ENCODE data around the gene TRERF1. TPM values are rescaled to one million over a fixed set of nuclear protein-coding genes. Genes with fewer than 3 reads are reported as not detected.

Gene TRERF1
- total RNA-seq, 4 donors from 2014 or later: 0.47 to 0.87 (median 0.50) TPM

DNA sequence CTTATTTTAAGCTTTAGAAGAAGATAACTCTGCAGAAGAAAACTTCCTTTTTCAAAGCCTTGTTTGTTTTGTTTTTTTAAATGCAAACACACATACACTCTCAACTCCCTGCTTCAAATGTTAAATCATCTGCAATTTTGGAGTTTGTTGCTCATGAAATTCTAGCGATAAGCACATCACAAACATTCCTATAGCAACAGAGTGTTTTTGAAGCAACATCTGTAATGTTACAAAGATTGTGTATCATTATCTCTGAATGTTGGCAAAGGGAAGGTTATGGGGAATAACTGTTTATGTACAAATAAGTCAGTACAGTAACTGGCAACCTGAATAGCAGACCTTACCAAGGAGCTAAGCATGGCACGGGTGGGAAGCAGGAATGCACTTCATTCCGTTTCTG lies 149.3 kb downstream of the TRERF1 start:
- in situ Hi-C loops (cut with MboI; ENCODE audit: low sequenced_read_pairs in 4 of 4): no loop called here
- H3K9me3 ChIP-seq: no peaks in the 10 kb centered on the region
- H3K36me3 ChIP-seq: no peaks in the 10 kb centered on the region
- H3K4me1 ChIP-seq: no peaks in the 10 kb centered on the region
- TF ChIP-seq, protein P1, sequence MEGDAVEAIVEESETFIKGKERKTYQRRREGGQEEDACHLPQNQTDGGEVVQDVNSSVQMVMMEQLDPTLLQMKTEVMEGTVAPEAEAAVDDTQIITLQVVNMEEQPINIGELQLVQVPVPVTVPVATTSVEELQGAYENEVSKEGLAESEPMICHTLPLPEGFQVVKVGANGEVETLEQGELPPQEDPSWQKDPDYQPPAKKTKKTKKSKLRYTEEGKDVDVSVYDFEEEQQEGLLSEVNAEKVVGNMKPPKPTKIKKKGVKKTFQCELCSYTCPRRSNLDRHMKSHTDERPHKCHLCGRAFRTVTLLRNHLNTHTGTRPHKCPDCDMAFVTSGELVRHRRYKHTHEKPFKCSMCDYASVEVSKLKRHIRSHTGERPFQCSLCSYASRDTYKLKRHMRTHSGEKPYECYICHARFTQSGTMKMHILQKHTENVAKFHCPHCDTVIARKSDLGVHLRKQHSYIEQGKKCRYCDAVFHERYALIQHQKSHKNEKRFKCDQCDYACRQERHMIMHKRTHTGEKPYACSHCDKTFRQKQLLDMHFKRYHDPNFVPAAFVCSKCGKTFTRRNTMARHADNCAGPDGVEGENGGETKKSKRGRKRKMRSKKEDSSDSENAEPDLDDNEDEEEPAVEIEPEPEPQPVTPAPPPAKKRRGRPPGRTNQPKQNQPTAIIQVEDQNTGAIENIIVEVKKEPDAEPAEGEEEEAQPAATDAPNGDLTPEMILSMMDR (IDR thresholded peaks at IDR 0.05 in 4 of 5, conservative IDR thresholded peaks at IDR 0.05 in 1 of 5): no peak
- TF ChIP-seq POLR2A (IDR thresholded peaks at IDR 0.05): no peak
- no peak for ATAC-seq
- H3K4me3 ChIP-seq: no peak overlapping the region
- no peak overlapping the region for H3K27ac ChIP-seq
- H3K27me3 ChIP-seq: no peaks in the 10 kb centered on the region
- intact Hi-C loops (cut with DNase I; ENCODE audit: low total_unique reads): no loop called here
- no peak for DNase-seq

DNA sequence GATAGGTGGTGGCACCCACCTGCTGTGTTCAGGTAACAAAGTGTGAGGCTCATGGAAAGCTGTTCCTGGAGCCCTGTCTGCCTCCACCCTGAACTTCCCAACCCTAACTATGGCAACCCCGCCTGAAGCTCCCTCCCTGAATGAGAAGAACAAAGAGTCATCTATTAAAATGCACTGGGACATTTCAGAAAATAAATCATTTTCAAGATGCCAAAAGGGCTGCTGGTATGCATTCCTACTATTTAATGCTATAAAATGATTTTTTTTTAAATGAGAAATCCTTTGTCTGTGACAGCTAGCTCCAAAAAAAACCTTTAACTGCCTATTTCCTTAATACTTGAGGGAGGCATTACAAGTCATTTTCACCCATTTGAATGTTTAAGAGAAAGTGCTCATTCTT lies 149.7 kb downstream of the TRERF1 start:
- intact Hi-C loops (cut with DNase I; ENCODE audit: low total_unique reads): no loop called here

DNA sequence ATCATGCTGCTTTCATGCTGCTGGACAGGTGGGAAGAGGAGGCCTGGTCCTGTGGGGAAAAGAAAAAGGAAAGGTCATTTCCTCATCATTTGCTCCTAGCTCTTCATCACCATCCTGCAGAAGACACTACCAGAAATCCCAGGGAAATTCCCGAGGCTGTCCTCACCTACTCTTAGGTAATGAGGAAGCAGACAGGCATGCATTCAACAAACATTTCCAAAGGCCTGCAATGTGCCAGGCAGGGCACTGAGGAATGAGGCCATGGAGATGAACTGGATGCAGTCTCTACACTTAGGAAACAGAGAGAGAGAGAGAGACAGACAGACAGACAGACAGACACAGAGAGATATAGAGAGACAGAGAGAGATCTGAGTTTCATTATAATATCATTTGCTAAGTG lies 151.0 kb downstream of the TRERF1 start:
- in situ Hi-C loops (cut with MboI; ENCODE audit: low sequenced_read_pairs in 4 of 4): no loop called here
- intact Hi-C loops (cut with DNase I; ENCODE audit: low total_unique reads): no loop called here
- no peak for ATAC-seq
- no peak for TF ChIP-seq POLR2A (IDR thresholded peaks at IDR 0.05)
- TF ChIP-seq, protein P1 (IDR thresholded peaks at IDR 0.05 in 4 of 5, conservative IDR thresholded peaks at IDR 0.05 in 1 of 5): no peak
- no peak overlapping the region for H3K27ac ChIP-seq
- H3K36me3 ChIP-seq: no peaks in the 10 kb centered on the region
- no peaks in the 10 kb centered on the region for H3K9me3 ChIP-seq
- H3K4me1 ChIP-seq: peaks cover 0 to 6% of the 10 kb centered on the region in 2 donors
- no peak for DNase-seq
- H3K27me3 ChIP-seq: no peaks in the 10 kb centered on the region
- no peak overlapping the region for H3K4me3 ChIP-seq

More for the DNA sequence above, 149.7 kb downstream of the TRERF1 start:
- Histone ChIP-seq H3K4me3 (no peak overlapping the region), H3K27me3 (no peaks in the 10 kb centered on the region), H3K27ac (no peak overlapping the region), H3K9me3 (no peaks in the 10 kb centered on the region), H3K4me1 (peaks cover 0 to 1% of the 10 kb centered on the region in 2 donors), H3K36me3 (no peaks in the 10 kb centered on the region)
- TF ChIP-seq, protein P1 (IDR thresholded peaks at IDR 0.05 in 4 of 5, conservative IDR thresholded peaks at IDR 0.05 in 1 of 5): no peak
- no peak for TF ChIP-seq POLR2A (IDR thresholded peaks at IDR 0.05)
- DNase-seq (no peak), ATAC-seq (no peak)
- in situ Hi-C loops (cut with MboI; ENCODE audit: low sequenced_read_pairs in 4 of 4): no loop called here

DNA sequence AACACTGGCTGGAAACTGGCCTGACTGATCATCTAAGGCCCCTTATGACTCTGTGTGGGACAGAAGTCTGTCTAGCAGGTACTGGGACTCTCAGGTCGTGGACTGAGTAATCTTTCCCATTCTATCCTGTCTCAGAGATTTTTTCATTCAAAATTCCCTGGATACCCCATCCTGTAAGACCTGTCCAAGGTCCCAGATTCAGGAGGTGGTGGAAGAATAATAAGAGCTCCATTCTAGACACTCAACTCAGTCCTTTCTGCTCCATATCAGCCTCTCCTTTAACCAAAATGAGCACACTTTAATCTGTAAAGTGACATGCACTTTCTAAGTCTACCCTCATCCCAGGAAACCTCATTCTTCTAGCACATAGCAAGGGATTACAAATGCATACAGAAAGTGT lies 151.5 kb downstream of the TRERF1 start:
- H3K4me1 ChIP-seq: peaks cover 0 to 6% of the 10 kb centered on the region in 2 donors
- no peak for ATAC-seq
- no peak for DNase-seq
- H3K9me3 ChIP-seq: no peaks in the 10 kb centered on the region
- no peaks in the 10 kb centered on the region for H3K36me3 ChIP-seq
- TF ChIP-seq POLR2A (IDR thresholded peaks at IDR 0.05): no peak
- no peak overlapping the region for H3K27ac ChIP-seq
- H3K4me3 ChIP-seq: no peak overlapping the region
- H3K27me3 ChIP-seq: no peaks in the 10 kb centered on the region
- intact Hi-C loops (cut with DNase I; ENCODE audit: low total_unique reads): no loop called here
- in situ Hi-C loops (cut with MboI; ENCODE audit: low sequenced_read_pairs in 4 of 4): no loop called here

DNA sequence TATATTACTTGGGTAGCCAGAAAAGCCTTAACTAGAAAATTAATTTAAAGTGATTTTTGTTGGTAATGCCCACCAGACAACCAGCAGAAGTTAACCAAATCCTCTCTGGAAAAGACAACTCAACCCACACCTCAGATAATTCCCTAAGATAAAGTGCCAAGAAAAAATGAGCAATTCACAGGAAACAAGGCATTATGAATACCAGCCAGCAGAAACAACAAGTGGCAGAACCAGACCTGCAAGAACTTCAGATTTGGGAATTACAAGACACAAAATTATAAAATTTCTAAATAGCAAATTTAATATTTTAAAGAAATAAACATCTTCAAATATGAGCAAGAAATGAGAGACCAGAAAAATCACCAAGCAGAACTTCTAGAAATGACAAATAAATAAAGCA lies 154.1 kb downstream of the TRERF1 start:
- intact Hi-C loops (cut with DNase I; ENCODE audit: low total_unique reads) (no loop called here), in situ Hi-C loops (cut with MboI; ENCODE audit: low sequenced_read_pairs in 4 of 4) (no loop called here)
- no peak for DNase-seq
- Histone ChIP-seq H3K36me3 (no peaks in the 10 kb centered on the region), H3K9me3 (no peaks in the 10 kb centered on the region), H3K27ac (no peak overlapping the region), H3K4me3 (no peak overlapping the region), H3K27me3 (no peaks in the 10 kb centered on the region), H3K4me1 (peaks cover 0 to 6% of the 10 kb centered on the region in 2 donors)
- ATAC-seq: no peak
- TF ChIP-seq POLR2A (IDR thresholded peaks at IDR 0.05): no peak
- TF ChIP-seq, protein P1 (IDR thresholded peaks at IDR 0.05 in 4 of 5, conservative IDR thresholded peaks at IDR 0.05 in 1 of 5): no peak

All from gastrocnemius medialis (tissue), 4 donors.